H9 (cell line): ENCODE results near the gene GLDC. TPM values are rescaled to one million over a fixed set of nuclear protein-coding genes. Genes with fewer than 3 reads are reported as not detected.

Experiments
- DNase-seq: peaks from one replicate; pipeline ENCODE4 v3.0.0-alpha.2; 2017
- H2AFZ ChIP-seq: one replicate; pipeline ENCODE4 v1.6.1; 2013; ENCODE audit warnings: mild to moderate bottlenecking, low read length, control low read depth, moderate library complexity
- H2AK5ac ChIP-seq: 2 replicates; pipeline ENCODE4 v1.6.1; 2013; ENCODE audit warnings: low read length, control low read depth, mixed read lengths; ENCODE audit not compliant: insufficient read length
- H2BK120ac ChIP-seq: one replicate; pipeline ENCODE4 v1.6.1; 2013; ENCODE audit warnings: low read depth, mild to moderate bottlenecking, low read length, control low read depth, inconsistent platforms; ENCODE audit not compliant: poor library complexity, severe bottlenecking
- H2BK12ac ChIP-seq: 2 replicates; pipeline ENCODE4 v1.6.1; 2013; ENCODE audit warnings: low read length, control low read depth, mixed read lengths, low read depth; ENCODE audit not compliant: insufficient read length
- H2BK15ac ChIP-seq: 2 replicates; pipeline ENCODE4 v1.6.1; 2013; ENCODE audit warnings: low read depth, low read length, control low read depth
- H2BK20ac ChIP-seq: one replicate; pipeline ENCODE4 v1.6.1; 2013; ENCODE audit warnings: low read depth, mild to moderate bottlenecking, low read length, control low read depth, inconsistent platforms; ENCODE audit not compliant: poor library complexity, severe bottlenecking
- H2BK5ac ChIP-seq: 2 replicates; pipeline ENCODE4 v1.6.1; 2013; ENCODE audit warnings: low read length, control low read depth, mixed read lengths; ENCODE audit not compliant: insufficient read length
- H3K14ac ChIP-seq: 2 replicates; pipeline ENCODE4 v1.6.1; 2013; ENCODE audit warnings: low read length, control low read depth; ENCODE audit not compliant: insufficient read depth
- H3K18ac ChIP-seq: 2 replicates; pipeline ENCODE4 v1.6.1; 2013; ENCODE audit warnings: low read depth, mild to moderate bottlenecking, mixed read lengths, low read length, control low read depth; ENCODE audit not compliant: insufficient read length
- H3K23ac ChIP-seq: 2 replicates; pipeline ENCODE4 v1.6.1; 2013; ENCODE audit warnings: low read length, control low read depth, mixed read lengths, low read depth; ENCODE audit not compliant: insufficient read length
- H3K23me2 ChIP-seq: 2 replicates; pipeline ENCODE4 v1.6.1; 2013; ENCODE audit warnings: low read depth, mild to moderate bottlenecking, mixed read lengths, low read length, control low read depth; ENCODE audit not compliant: insufficient read length, poor library complexity, severe bottlenecking
- H3K27ac ChIP-seq: 2 replicates; pipeline ENCODE4 v1.5.1; 2013; ENCODE audit warnings: low read length, control low read depth, mixed read lengths, low read depth; ENCODE audit not compliant: insufficient read length
- H3K27me3 ChIP-seq: 2 replicates; pipeline ENCODE4 v1.6.1; 2013; ENCODE audit warnings: low read length, control low read depth, inconsistent platforms; ENCODE audit not compliant: insufficient read depth
- H3K4ac ChIP-seq: 2 replicates; pipeline ENCODE4 v1.6.1; 2013; ENCODE audit warnings: low read depth, mild to moderate bottlenecking, control low read depth, inconsistent platforms, low read length, moderate library complexity
- H3K4me1 ChIP-seq: 2 replicates; pipeline ENCODE4 v1.6.1; 2013; ENCODE audit warnings: low read length, control low read depth, inconsistent platforms; ENCODE audit not compliant: insufficient read depth
- H3K4me2 ChIP-seq: 2 replicates; pipeline ENCODE4 v1.6.1; 2013; ENCODE audit warnings: low read length, control low read depth, mixed read lengths; ENCODE audit not compliant: insufficient read length, insufficient read depth
- H3K56ac ChIP-seq: 2 replicates; pipeline ENCODE4 v1.6.1; 2013; ENCODE audit warnings: low read depth, mild to moderate bottlenecking, mixed read lengths, low read length, control low read depth; ENCODE audit not compliant: insufficient read length
- H3K79me1 ChIP-seq: 2 replicates; pipeline ENCODE4 v1.6.1; 2013; ENCODE audit warnings: low read depth, mild to moderate bottlenecking, moderate library complexity, low read length, control low read depth, inconsistent platforms; ENCODE audit not compliant: insufficient read depth, poor library complexity, severe bottlenecking
- H3K79me2 ChIP-seq: 2 replicates; pipeline ENCODE4 v1.6.1; 2013; ENCODE audit warnings: low read length, control low read depth, inconsistent platforms; ENCODE audit not compliant: insufficient read depth
- H3K9ac ChIP-seq: 2 replicates; pipeline ENCODE4 v1.6.1; 2013; ENCODE audit warnings: low read length, control low read depth, mixed read lengths; ENCODE audit not compliant: insufficient read length; ENCODE audit errors: extremely low read depth
- H3K9me3 ChIP-seq: one replicate; pipeline ENCODE4 v1.6.1; 2013; ENCODE audit warnings: low read depth, low read length, inconsistent platforms; ENCODE audit not compliant: control insufficient read depth
- H3T11ph ChIP-seq: one replicate; pipeline ENCODE4 v1.6.1; 2013; ENCODE audit warnings: mild to moderate bottlenecking, low read length, control low read depth, inconsistent platforms
- H4K20me1 ChIP-seq: one replicate; pipeline ENCODE4 v1.6.1; 2013; ENCODE audit not compliant: control insufficient read depth, insufficient read length, insufficient read depth
- H4K5ac ChIP-seq: 2 replicates; pipeline ENCODE4 v1.6.1; 2013; ENCODE audit warnings: low read depth, mild to moderate bottlenecking, mixed read lengths, low read length, control low read depth; ENCODE audit not compliant: insufficient read length
- H4K8ac ChIP-seq: replicated peaks from 2 replicates; pipeline ENCODE4 v1.6.1; 2013; ENCODE audit warnings: low read length, control low read depth, mixed read lengths, low read depth; ENCODE audit not compliant: insufficient read length
- H4K91ac ChIP-seq: 2 replicates; pipeline ENCODE4 v1.6.1; 2013; ENCODE audit warnings: low read depth, mild to moderate bottlenecking, moderate library complexity, mixed read lengths, low read length, control low read depth; ENCODE audit not compliant: insufficient read length
- H3K27ac Mint-ChIP-seq, 3 experiments: 2 replicates in 2 of 3; 3 replicates in 1 of 3; pipeline ENCODE4 v1.8.0; 2020 to 2021; ENCODE audit warnings: mixed read lengths in 3 of 3, mild to moderate bottlenecking in 1 of 3, moderate library complexity in 1 of 3
- H3K27me3 Mint-ChIP-seq: 2 replicates; pipeline ENCODE4 v1.8.0; 2021; ENCODE audit warnings: low read depth, mild to moderate bottlenecking, moderate library complexity, mixed read lengths
- H3K36me3 Mint-ChIP-seq, 3 experiments: 2 replicates in 2 of 3; 3 replicates in 1 of 3; pipeline ENCODE4 v1.8.0; 2020 to 2021; ENCODE audit warnings: low read depth in 3 of 3, mixed read lengths in 3 of 3; ENCODE audit not compliant: insufficient read depth in 1 of 3
- H3K4me1 Mint-ChIP-seq, 2 experiments: 2 replicates each; pipeline ENCODE4 v1.8.0; 2020; ENCODE audit warnings: mixed read lengths in 2 of 2
- H3K4me3 Mint-ChIP-seq, 2 experiments: 2 replicates in 1 of 2; 3 replicates in 1 of 2; pipeline ENCODE4 v1.8.0; 2020 to 2021; ENCODE audit warnings: mild to moderate bottlenecking in 2 of 2, mixed read lengths in 2 of 2, moderate library complexity in 1 of 2
- H3K9me3 Mint-ChIP-seq, 2 experiments: 2 replicates in 1 of 2; 3 replicates in 1 of 2; pipeline ENCODE4 v1.8.0; 2020; ENCODE audit warnings: mild to moderate bottlenecking in 2 of 2, mixed read lengths in 2 of 2, moderate library complexity in 1 of 2
- CTCF ChIP-seq: fragments of 200-600 bp; sonication (generic); conservative IDR thresholded peaks from 3 replicates; pipeline ENCODE4 v1.8.0; 2021; ENCODE audit warnings: antibody characterized with exemption, mild to moderate bottlenecking
- WGBS: extraction: QIAGEN DNeasy Blood & Tissue Kit; methylation state at CpG from one replicate; pipeline ENCODE4 v1.1.7; 2013; ENCODE audit warnings: missing lambda C conversion rate, low lambda C conversion rate, mixed read lengths; ENCODE audit not compliant: insufficient read length; ENCODE audit errors: extremely low coverage; 5-methylcytosine and 5-hydroxymethylcytosine counted together
- total RNA-seq: library from RNA; stranded (reverse); gene quantifications from 2 replicates; pipeline ENCODE4 v1.2.1, GENCODE V29; 2021

Gene GLDC
- total RNA-seq, 1 experiment from 2014 or later: 74.4 TPM

GRCh38 chr9:6677803-6678202 is 32.3 kb upstream of the GLDC start:
- no peak overlapping the region for H2BK15ac ChIP-seq
- no peak overlapping the region for H2BK12ac ChIP-seq
- no peak overlapping the region for H3K56ac ChIP-seq
- no peak overlapping the region for H3K4ac ChIP-seq
- no peaks in the 10 kb centered on the region for H3K79me2 ChIP-seq
- no peaks in the 10 kb centered on the region for H3K27me3 ChIP-seq
- H3K79me1 ChIP-seq: no peaks in the 10 kb centered on the region
- no peak for TF ChIP-seq CTCF
- Mint-ChIP-seq H3K27me3 (no peaks in the 10 kb centered on the region), H3K36me3 (peaks cover 5 to 29% (median 10%) of the 10 kb centered on the region in 3 experiments; a peak in 6 of 7 replicates), H3K27ac (no peak overlapping the region), H3K9me3 (0 out of 5 replicates have a peak, but pooled peaks cover 0 to 2% of the 10 kb centered on the region in 2 experiments), H3K4me1 (peaks cover 6 to 8% of the 10 kb centered on the region in 2 experiments), H3K4me3 (no peak overlapping the region)
- no peaks in the 10 kb centered on the region for H4K20me1 ChIP-seq
- no peak overlapping the region for H2BK120ac ChIP-seq
- no peak overlapping the region for H4K8ac ChIP-seq
- H3K14ac ChIP-seq: no peak overlapping the region
- H3K23ac ChIP-seq: no peak overlapping the region
- H3K27ac ChIP-seq: no peak overlapping the region
- H3K4me1 ChIP-seq: no peaks in the 10 kb centered on the region
- WGBS: no CpG with 5 or more reads among the region's 7 CpGs
- H4K91ac ChIP-seq: no peak overlapping the region
- H2AFZ ChIP-seq: no peak overlapping the region
- no peak overlapping the region for H3K18ac ChIP-seq
- H2BK20ac ChIP-seq: no peak overlapping the region
- H3T11ph ChIP-seq: no peak overlapping the region
- no peak overlapping the region for H2BK5ac ChIP-seq
- no peak for DNase-seq
- H3K9me3 ChIP-seq: no peaks in the 10 kb centered on the region
- no peak overlapping the region for H2AK5ac ChIP-seq
- H4K5ac ChIP-seq: no peak overlapping the region
- H3K23me2 ChIP-seq: peaks cover 7% of the 10 kb centered on the region
- no peak overlapping the region for H3K9ac ChIP-seq
- no peak overlapping the region for H3K4me2 ChIP-seq
